Measurements from ENCODE around the gene KCNA5. TPM values are rescaled to one million over a fixed set of nuclear protein-coding genes. Genes with fewer than 3 reads are reported as not detected.

The KCNA5 gene
- total and polyA plus RNA-seq, 2 experiments from 2014 or later: 1.4 to 5.1 TPM

GRCh38 chr12:5087831-5088554 is 44.3 kb downstream of the KCNA5 start:
- no peak overlapping the region for H3K4me3 ChIP-seq
- no peaks in the 10 kb centered on the region for H3K36me3 ChIP-seq
- no peak for DNase-seq (ENCODE audit: low read depth in 1 of 2, low spot score in 1 of 2)
- no peak overlapping the region for H3K27ac ChIP-seq
- H3K9me3 ChIP-seq (ENCODE audit: low read depth): no peaks in the 10 kb centered on the region
- no peak for TF ChIP-seq CTCF (IDR thresholded peaks at IDR 0.05; ENCODE audit: low read depth, low read length)
- no peaks in the 10 kb centered on the region for H3K4me1 ChIP-seq (ENCODE audit: low read depth)
- H3K27me3 ChIP-seq: no peaks in the 10 kb centered on the region

GRCh38 chr12:5088586-5089264 is 45.0 kb downstream of the KCNA5 start:
- no peaks in the 10 kb centered on the region for H3K4me1 ChIP-seq (ENCODE audit: low read depth)
- peak in 1 of 2 donors; percentile 86 for DNase-seq (ENCODE audit: low read depth in 1 of 2, low spot score in 1 of 2)
- no peaks in the 10 kb centered on the region for H3K27me3 ChIP-seq
- H3K9me3 ChIP-seq (ENCODE audit: low read depth): no peaks in the 10 kb centered on the region
- TF ChIP-seq CTCF (IDR thresholded peaks at IDR 0.05; ENCODE audit: low read depth, low read length): no peak
- H3K36me3 ChIP-seq: no peaks in the 10 kb centered on the region
- H3K4me3 ChIP-seq: no peak overlapping the region
- H3K27ac ChIP-seq: no peak overlapping the region

GRCh38 chr12:5094551-5094950 is 50.9 kb downstream of the KCNA5 start:
- DNase-seq (ENCODE audit: low read depth in 1 of 2, low spot score in 1 of 2): no peak
- Histone ChIP-seq H3K4me1 (ENCODE audit: low read depth) (no peaks in the 10 kb centered on the region), H3K4me3 (no peak overlapping the region), H3K36me3 (no peaks in the 10 kb centered on the region), H3K27me3 (no peaks in the 10 kb centered on the region), H3K27ac (no peak overlapping the region), H3K9me3 (ENCODE audit: low read depth) (no peaks in the 10 kb centered on the region)
- no peak for TF ChIP-seq CTCF (IDR thresholded peaks at IDR 0.05; ENCODE audit: low read depth, low read length)

GRCh38 chr12:5094986-5095385 is 51.3 kb downstream of the KCNA5 start:
- Histone ChIP-seq H3K4me1 (ENCODE audit: low read depth) (no peaks in the 10 kb centered on the region), H3K9me3 (ENCODE audit: low read depth) (no peaks in the 10 kb centered on the region), H3K27me3 (no peaks in the 10 kb centered on the region), H3K27ac (no peak overlapping the region), H3K4me3 (no peak overlapping the region), H3K36me3 (no peaks in the 10 kb centered on the region)
- no peak for DNase-seq (ENCODE audit: low read depth in 1 of 2, low spot score in 1 of 2)
- TF ChIP-seq CTCF (IDR thresholded peaks at IDR 0.05; ENCODE audit: low read depth, low read length): no peak

Other genes with a start within 250 kb of the KCNA5 start
- 0.07 and 0.18 TPM in 2 replicates for gene KCNA1, start 134.0 kb upstream of the KCNA5 start, total RNA-seq
- gene KCNA1, start 134.0 kb upstream of the KCNA5 start, polyA plus RNA-seq: not detected in 2 replicates